Kidney capillary endothelial cell (primary cell): ENCODE results near the gene HS3ST4.
A peak's percentile ranks its signal among the peaks of the same experiment; 100 is the strongest.

ENCODE experiments used
- DNase-seq: peaks from one replicate; pipeline ENCODE4 v3.0.0-alpha.2; 2018; ENCODE audit warnings: low spot score

Gene HS3ST4

GRCh38 chr16:25827709-25828108 lies 135.9 kb downstream of the HS3ST4 start:
- no peak for DNase-seq

DNA sequence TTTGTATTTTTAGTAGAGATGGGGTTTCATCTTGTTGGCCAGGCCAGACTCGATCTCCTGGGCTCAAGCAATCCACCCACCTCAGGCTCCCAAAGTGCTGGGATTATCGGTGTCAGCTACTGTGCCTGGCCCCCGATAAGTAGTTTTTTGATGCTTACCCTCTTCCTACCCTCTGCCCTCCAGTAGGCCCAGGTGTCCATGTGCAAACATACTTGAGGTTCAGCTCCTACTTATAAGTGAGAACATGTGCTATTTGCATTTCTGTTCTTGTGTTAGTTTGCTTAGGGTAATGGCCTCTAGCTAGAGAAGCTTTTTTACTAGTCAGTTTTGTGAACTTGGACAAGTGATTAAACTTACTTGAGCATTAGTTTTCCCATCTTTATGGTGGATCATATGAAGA lies 136.8 kb downstream of the HS3ST4 start:
- DNase-seq = no peak

DNA sequence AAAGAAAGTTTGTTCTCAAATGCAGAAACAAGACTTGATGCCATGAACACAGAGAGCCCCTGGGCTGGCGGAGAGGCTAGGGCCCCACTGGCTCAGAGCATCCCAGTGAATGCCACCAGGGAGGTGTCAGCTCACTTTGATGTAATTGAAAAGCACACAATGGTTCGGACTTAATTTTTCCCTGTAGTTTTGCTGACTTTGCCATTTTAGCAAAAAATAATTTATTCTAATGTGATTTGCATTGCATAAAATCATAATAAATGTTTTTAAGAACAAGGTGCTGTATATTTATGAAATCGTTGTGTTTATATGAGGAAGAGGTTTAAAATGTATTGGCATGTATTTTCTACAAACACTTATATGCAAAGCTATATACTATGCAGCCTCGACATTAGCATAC lies 140.5 kb downstream of the HS3ST4 start:
- DNase-seq = no peak

DNA sequence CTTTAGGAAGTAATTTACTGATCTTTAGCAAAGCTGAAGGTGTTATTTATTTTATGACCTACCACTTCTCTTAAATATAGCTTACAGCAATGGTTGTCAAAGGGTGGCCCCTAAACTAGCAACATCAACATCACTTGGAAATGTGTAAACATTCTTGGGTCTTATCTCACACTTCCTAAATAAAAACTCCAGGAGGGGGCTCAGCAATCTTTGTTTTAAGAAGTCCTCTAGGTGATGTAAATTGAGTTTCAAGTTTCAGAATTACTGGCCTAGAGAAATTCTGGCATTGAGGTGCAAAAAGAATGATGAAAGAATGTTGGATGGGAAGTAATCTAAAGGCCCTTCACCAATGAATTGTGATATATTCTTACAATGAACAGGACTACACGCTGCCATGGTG lies 142.3 kb downstream of the HS3ST4 start:
- DNase-seq = no peak

- no peak for DNase-seq
These were observed 143.4 kb downstream of the HS3ST4 start for GRCh38 chr16:25835126-25835525.

DNA sequence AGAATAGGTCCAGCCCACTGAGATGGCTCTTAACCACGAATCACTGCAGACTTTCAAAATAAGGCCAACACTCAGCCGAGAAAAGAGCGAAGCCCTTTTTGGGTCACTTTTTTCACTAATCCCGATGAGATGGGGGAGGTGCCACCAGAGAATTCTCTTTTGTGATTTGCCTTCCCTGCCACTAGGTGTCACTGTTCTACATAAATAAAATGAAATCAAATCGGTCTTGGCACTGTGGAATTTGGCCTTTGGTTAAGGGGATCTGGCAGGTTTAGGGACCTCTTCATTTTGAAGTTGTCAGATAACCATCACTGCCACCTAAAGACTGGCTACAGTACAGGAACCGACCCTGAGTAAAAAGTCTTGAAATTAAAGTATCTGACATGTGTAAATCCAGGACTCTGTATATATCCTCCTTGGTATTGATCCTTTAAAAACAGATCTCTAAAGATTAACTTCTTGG lies 147.0 kb downstream of the HS3ST4 start:
- peak; percentile 54 for DNase-seq

DNA sequence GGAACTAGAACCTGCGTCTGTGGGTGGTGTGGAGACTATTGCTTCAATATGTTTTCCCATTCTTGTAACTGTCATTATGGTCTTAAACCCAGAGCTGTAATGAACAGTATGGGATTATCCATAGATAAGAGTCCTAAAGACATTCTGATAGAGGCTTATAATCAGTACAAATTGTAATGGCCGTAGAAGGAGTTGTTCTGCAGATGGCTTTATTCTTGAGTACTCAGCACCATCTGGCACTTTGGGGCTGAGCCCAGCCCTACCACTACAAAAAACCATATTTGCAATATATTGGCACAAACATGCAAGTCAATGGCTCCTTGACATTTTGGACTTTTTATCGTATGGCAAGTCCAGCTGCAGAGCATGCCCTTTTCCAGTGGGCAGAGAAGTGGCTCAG lies 150.0 kb downstream of the HS3ST4 start:
- DNase-seq = no peak

DNA sequence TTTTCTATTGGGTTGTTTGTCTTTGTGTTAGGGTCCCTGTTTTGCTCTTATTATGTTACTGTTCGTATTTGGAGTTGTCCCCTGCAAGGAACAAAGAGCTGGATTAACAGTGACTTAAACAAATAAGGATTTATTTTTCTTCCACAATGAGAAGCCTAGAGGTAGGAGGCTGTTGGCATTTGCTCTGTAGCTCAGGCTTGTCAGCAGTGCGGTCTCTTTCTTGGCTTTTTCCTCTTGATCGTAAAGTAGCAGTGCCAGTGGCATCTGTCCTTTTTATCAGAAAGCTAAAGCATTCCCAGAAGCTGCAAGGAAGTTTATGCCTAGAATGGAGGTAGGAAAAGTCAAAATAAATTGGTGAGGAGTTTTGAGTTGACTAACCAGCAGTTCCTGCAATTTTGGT lies 154.1 kb downstream of the HS3ST4 start:
- DNase-seq = no peak

GRCh38 chr16:25854141-25854540 lies 162.4 kb downstream of the HS3ST4 start:
- DNase-seq = no peak

- no peak for DNase-seq
These were observed 163.3 kb downstream of the HS3ST4 start for GRCh38 chr16:25855063-25855462.

DNA sequence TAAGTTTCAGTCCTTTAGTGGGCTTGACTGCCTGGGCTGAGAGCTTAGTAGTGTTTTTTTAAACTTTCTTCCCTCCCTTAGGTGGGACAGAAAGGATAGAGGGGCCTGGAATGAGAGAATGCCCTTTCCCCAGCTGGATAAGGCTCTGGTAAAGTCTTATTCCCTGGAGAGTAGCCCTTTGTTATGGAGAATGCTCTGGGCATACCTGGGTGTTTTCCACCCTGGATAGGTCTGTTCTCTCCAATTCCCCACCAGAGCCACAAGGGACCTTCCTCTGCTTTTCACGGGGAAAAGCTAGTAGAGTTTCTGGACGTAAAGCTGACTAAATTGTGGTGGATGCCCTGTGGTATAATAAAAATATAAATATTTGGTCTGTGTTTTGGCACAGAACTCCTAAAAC lies 164.1 kb downstream of the HS3ST4 start:
- no peak for DNase-seq

DNA sequence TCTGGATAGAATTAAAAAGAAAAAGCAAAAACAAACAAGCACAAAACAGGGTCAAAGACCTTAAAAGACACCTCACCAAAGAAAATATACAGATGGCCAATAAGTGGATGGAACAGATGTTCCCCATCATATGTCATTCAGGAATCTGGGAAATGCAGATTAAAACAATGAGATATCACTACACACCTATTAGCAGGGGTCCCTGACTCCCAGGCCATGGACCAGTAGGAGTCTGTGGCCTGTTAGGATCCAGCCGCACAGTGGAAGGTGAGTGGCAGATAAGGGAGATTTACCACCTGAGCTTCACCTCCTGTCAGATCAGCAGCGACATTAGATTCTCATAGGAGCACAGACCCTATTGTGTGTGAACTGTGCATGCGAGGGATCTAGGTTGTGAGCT lies 167.9 kb downstream of the HS3ST4 start:
- DNase-seq = no peak

DNA sequence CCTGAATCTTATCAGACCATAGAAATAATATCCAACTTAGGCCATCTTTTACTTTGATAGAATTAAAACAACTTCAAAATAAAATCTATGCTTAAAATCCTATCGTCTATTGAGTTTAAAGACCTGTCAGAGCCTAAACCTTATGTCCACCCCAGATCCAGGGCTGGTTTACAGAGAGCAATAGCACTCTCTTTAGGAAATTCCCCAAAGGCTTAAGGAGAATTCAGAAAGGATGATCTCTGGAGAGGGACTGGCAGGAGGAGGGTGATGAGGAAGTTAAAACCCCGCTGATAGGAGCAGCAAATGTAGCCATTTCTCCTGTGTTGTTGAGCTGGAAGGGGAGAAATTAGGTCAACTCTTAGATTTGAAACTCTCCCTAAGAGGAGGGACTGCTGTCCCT lies 175.3 kb downstream of the HS3ST4 start:
- DNase-seq = no peak

DNA sequence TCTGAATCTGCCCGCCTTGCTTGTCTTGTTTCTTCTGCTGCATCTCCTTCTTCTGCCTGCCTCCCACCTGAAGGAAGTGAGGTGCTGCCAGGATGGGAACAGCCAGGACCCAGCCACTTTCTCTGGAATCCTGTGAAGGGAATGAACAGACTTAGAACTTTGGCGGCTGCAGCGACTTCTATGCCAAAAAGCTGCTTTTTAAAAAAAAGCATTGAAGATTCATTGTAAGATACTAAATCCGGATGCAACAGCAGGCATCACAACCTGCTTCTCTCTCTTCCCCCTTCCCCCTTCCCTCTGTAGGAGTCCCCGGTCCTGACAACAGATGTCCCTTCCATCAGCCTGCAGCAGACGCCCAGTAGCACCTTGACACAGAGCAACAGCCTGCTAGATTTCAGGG lies 176.3 kb downstream of the HS3ST4 start:
- DNase-seq = no peak

- no peak for DNase-seq
These were observed 177.1 kb downstream of the HS3ST4 start for GRCh38 chr16:25868706-25869370.

- DNase-seq = no peak
These were observed 180.8 kb downstream of the HS3ST4 start for GRCh38 chr16:25872369-25873070.

DNA sequence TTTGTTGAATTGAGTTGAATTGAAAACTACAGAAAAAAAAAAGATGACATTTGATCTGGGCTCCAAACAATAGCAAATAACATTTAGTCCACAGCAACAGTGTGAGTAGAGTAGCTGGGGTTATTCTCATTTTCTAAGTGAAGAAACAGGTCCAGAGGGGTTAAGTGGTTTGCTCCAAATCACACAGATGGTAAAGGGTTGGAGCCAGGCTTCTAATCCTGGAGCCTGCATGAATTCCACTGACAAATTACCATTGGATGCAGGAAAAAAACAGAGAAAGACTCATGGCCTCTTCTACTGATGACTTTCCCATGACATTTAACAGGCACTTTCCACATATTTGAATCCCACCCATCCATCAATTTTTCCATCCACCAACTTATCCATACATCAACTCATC lies 182.4 kb downstream of the HS3ST4 start:
- no peak for DNase-seq

DNA sequence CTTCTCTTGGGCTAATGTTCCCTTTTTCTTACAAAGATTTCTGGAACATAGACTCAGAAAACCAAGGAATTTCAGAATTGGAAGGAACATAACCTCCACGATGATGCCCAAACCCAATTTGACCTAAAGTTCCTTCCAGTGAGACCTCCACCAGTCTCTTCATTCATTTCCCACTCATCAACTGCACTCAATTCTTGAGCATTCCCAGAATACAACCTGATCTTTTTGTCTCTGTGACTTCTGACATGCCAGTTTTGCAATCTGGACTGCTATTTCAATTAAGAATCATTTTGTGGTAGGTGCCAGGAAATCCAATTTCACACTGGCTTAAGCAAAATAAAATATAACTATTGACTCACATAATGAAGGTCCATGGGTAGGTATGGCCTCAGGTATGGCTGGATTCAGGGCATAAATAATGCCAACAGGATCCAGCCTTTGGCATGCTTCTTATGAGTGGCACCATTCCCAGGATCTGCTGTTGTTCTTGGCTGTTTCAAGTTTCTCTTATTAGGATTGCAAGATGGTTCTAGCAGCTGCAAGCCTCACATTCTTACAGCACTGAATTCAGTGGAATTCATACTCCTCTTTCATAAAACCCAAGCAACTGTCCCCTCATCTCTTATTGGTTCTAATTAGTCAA lies 184.3 kb downstream of the HS3ST4 start:
- no peak for DNase-seq

DNA sequence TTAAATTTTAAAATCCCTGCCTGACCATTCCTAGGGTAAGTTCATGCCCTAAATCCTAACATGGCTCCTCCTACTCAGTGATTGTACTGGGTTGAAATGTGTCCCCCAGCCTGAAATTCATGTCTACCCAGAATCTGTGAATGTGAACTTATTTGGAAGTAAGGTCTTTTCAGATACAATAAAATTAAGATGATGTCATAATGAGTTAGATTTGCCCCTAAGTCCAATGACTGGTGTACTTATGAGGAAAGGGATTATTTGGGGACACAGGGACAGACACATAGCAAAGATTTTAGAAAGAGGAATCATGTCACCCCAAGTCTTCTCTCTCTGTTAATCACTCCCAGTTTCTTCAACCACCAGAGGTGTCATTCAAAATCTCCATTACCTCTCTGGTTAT lies 185.3 kb downstream of the HS3ST4 start:
- DNase-seq = no peak

GRCh38 chr16:25886598-25886997 lies 194.8 kb downstream of the HS3ST4 start:
- no peak for DNase-seq

DNA sequence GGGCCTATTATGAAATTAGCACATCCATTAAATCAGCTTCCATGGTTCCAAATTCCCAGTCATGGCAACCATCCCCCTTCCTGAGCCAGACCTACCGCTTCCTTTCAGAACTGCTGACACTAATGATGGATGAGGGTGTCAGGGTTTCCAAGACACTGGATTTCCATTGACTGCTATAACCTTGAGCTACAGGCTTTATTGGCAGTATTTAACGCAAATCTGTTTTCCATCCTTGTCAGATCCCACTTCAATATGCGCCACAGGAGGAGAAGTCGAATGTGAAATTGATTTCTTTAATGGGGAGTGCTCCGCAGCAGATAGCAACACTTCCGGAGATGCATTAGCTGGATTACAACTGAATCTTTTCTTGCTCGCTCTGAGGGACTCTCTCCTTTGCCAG lies 197.1 kb downstream of the HS3ST4 start:
- DNase-seq = no peak

DNA sequence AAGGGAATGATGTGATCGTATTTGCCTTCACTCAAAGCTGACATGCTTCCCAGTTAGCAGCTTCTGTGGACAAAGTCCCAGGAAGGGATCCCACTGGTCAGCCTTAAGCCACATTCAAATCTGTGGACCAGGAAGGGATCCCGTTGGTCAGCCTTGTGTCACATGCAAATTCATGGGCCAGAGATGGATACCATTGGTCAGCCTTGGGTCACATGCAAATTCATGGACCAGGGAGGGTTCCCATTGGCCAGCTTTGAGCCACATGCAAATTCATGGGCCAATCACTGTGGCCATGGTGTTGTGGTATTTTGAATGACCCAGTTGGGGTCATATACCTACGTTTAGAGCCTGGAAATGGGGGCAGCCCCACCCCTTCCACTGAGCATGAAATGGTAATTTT lies 201.6 kb downstream of the HS3ST4 start:
- DNase-seq = no peak

DNA sequence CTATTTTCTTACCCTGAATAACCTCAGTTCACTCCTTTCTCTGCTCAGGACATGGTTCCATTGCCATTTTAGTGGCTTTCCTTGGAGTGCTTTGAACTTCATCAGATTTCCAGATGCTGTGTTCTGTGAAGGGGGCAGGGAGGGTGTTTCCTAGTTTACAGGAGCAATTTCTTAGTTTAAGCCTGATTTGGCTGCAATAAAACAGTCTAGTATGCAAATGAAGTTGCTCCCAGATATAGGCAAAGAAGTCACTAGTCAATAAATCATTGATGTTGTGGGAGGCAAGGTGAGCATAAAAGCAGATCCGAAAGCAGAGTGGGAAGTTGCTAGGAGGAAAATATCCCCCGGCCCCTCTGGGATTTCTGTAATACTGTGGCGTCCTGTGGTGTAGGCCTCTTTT lies 202.3 kb downstream of the HS3ST4 start:
- no peak for DNase-seq
